SK-N-SH treated with all-trans-retinoic acid at 6 μM for 48 hours (cell line): ENCODE data around the gene RAB7A.

ENCODE experiments used
- POU6F1 ChIP-seq: fragments of 250-450 bp; sonication (Bioruptor Pico); IDR thresholded peaks from 2 replicates; pipeline ENCODE4 v1.8.0; 2021; ENCODE audit warnings: low read depth, mild to moderate bottlenecking, moderate library complexity, borderline replicate concordance
- RARB ChIP-seq: fragments of 250-450 bp; sonication (Bioruptor Pico); IDR thresholded peaks from 2 replicates; pipeline ENCODE4 v1.8.0; 2021; ENCODE audit warnings: mild to moderate bottlenecking, moderate library complexity
- ZFP3 ChIP-seq: fragments of 250-450 bp; sonication (Bioruptor Pico); IDR thresholded peaks from 2 replicates; pipeline ENCODE4 v1.5.0; 2020; ENCODE audit warnings: mild to moderate bottlenecking, moderate library complexity
- ZNF565 ChIP-seq: fragments of 450-650 bp; formaldehyde crosslinking; conservative IDR thresholded peaks from 2 replicates; pipeline ENCODE4 v1.5.0; 2020; ENCODE audit warnings: low read depth, mild to moderate bottlenecking, moderate library complexity

DNA sequence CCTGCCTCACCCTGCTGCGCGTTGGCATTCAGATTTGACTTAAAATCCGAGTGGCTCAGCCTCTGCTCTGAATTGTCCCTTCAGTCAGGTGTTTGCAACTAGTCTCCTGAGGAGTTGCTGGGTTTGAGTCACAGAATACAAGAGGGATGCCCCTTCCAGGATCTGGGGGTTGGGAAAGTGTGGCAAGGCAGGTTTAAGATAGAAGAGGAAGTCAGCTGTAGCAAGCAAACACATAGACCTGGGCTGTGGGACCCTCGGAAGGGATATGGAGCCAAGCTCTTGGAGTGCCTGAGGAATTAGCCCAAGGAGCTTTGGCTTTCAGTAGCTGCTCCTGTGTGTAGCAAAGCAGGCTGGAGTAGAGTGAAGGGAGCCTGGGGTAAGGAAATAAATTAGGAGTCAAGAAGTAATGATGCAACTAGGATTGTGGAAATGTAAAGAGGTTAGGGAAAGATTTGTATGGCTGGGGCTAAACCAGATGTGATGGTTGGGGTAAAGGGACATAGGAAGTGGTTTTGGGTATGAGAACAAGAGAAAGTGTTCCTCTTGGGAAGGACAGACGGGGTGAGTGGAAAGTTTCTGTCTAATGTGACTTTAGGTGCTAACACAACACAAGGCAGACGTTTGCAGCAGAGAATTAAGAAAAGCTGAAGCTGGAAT is 41.2 kb downstream of the RAB7A start:
- no peak for TF ChIP-seq ZFP3
- no peak for TF ChIP-seq ZNF565 (CRISPR knock-in tag)
- TF ChIP-seq RARB (CRISPR knock-in tag) = no peak
- no peak for TF ChIP-seq POU6F1
